GM18519 (cell line): ENCODE measurements around the gene ESYT3.
"Not testable (repeated sequence)": the region's sequence is repeated elsewhere in the genome, so short reads cannot be mapped to it uniquely, and the experiment has no call there.

Experiments used
- ATAC-seq: cut with Tn5 transposase; IDR thresholded peaks from one replicate; pipeline ENCODE4 v1.9.1; 2021; ENCODE audit warnings: mild to moderate bottlenecking, moderate library complexity; ENCODE audit not compliant: unreplicated experiment, low FRiP score

ESYT3 gene

DNA sequence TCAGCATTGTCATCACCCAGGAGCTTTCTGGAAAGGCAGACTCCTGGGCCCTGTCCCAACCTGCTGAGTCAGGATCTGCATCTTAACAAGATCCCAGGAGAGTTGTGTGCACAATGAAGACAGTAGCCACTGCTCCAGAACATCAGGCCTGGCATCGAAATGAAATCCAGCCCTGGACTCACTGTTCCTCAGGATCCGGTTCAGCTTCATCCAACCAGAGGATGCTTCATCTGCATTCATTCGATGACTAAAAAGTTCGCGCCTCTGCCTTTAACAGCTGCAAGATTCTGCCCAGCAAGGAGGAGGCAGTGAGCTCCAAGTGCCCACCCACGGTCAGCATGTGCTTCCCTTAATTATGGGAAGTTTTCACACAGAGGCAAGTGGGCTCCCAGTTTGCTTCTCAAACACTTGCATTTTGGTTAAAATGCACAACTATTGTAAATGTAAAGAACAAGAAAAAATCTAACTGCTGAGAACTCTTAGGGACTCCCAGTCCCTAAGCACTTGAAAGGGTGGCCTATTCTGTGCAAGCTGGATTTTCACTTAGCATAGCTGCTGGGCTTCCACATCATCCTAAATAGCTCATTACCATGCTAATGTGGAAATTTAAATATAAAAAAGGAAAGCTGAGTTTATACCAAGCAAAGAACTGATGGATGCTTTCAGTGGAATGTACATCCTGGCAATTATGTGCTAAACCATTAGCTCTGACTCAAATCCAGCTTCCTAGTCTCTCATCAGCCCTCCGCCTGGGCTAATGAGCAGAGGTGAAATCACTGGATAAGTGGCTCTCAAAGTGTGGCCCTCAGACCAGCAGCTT is 25.5 kb upstream of the ESYT3 start:
- ATAC-seq, result no peak

DNA sequence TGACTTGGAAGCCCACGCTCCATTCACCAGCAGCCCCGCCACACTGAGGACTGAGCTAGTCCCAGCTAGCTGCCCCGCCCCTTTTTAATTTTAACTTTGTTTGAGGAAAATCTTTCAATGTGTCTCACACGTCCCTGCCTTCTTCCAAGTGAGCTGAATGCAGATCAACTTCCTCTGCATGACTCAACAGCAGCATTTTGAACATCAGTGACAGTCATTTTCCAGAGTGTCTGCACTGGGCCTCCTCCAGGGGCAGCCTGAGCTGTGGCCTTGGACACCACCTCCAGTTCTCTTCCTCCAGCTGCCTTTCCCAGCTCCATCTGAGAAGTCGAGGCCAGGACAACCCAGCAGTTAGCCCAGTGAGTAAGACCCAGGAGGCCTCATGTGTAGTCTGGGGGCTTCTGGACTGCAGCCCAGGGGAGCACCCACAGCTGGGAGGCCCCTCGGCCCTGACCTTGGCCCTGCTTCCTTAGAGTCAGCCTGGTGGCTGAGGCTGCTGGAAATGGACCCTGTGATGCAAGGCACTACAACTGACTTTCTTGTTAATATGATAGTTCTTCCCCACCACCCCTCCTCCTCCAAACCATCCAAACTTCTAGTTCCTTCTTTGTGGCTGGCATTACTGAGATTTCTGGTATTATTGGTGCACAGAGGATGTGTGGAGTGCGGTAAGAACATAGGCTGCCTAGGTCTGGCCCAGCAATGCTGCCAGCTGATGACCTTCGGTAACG is 21.4 kb upstream of the ESYT3 start:
- no peak for ATAC-seq

DNA sequence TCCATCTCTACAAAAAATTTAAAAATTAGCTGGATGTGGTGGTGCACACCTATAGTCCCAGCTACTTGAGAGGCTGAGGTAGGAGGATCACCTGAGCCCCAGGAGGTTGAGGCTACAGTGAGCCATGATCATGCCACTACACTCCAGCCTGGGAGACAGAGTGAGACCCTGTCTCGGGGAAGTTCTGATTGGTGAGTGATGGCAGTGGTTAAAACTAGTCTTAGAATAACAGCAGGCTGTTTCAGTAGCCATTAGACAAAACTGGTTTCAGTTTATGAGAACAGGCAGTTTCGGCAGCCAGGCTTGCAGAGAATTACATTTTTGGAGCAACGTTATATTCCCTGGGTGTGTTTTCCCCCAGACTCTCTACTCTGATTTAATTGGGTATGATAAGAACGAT is 18.2 kb upstream of the ESYT3 start:
- ATAC-seq, result not testable (repeated sequence)

DNA sequence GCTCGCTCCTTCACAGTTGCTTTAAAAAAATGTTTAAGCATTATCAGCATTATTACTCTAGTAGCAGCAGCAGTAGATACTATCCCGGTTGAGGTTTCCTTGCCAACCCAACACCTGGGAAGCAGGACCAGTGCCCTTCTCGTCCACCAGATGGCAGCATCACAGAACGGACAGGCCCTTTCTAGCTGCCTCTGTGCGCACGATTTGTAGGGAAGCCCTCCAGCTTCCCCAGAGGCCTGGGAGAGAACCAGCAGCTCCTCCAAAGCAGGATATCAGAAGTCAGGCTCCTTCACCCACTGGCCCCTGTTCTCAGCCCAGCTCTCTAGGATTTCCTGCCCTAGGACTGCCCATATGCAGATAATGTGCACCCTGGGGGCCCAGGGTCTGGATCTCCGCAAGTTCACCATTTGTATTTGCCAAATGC is 16.8 kb upstream of the ESYT3 start:
- ATAC-seq, result peak; percentile 42

DNA sequence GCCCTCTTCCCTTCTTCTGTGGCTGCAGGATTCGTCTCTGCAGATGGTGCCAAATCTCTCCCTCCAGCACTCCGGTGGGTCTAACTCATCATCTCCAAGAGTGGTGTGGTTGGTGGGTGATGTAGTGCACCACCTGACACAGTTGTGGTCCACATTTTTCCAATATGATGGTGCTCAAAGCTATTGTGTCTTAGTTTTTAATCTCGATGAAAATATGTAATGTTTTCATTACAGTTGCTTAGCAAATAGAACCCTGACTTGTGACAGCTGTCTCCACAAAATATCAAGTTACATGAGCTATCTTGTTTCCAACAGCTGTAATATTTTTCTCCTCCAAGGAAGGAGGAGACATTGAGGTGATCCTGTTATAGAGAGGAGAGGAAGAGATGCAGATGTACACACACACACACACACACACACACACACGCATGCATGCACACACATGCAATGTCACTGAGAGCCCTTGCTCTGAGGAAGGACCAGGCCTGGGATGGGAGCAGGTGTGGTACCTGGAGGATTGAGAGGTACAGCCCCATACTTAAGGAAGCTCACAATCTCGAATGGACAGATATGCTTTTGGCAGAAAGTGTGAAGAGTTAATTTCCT is 15.7 kb upstream of the ESYT3 start:
- no peak for ATAC-seq

DNA sequence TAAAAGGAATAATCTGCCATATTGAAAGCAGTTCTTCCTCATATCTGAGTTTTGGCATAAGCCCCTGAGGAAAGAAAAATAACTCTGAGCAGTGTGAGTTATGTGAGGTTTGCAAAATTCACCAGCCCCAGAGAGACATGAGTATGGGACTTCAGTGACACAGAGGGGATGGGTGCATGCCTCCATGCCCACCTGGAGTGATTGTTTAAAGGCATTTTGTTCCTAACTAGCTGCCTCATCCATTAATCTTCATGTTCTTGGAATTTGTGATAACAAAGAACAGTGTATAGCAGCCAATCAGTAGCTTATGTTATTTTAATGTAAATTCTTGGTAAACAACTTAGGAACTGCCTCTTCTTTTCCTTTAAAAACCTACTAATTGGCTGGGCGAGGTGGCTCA is 11.1 kb upstream of the ESYT3 start:
- ATAC-seq, result no peak

DNA sequence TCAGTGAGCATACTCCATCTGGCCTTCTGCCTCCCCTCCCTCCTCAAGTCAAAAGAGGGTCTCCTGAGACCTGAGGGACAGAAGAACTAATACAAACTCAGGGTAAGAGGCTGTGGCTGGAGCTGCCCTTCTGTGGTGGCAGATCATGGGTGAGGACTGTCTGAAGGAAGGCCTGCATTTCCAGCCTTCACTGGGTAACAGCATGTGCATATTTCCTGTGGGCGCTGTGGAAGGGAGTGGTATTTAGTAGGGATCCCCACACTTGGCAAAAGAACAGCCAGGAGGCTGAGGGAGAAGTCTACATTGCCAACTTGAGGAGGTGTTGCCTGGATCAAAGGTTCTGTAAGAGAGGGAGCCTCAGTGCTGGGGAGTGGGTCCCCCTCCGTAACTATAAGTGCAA is 10.1 kb upstream of the ESYT3 start:
- ATAC-seq, result no peak

DNA sequence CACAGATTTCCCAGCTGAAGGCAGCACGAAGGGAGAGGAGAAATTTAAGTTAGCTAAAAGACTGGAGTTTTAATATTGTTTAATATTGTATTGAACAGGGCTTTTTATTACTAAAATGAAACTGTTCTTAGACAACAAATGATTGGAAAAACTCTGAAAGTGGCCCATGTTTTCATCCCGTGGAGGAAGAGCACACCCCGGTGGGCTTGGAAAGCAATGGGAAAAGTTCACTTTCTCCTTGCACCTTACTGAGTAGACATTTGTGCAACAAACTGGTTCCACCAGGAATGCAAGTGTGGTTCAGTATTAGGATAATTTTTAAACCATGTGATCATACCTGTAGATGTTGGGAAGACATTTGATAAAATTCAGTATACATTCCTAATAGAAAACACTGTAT is 8.2 kb upstream of the ESYT3 start:
- ATAC-seq, result no peak

DNA sequence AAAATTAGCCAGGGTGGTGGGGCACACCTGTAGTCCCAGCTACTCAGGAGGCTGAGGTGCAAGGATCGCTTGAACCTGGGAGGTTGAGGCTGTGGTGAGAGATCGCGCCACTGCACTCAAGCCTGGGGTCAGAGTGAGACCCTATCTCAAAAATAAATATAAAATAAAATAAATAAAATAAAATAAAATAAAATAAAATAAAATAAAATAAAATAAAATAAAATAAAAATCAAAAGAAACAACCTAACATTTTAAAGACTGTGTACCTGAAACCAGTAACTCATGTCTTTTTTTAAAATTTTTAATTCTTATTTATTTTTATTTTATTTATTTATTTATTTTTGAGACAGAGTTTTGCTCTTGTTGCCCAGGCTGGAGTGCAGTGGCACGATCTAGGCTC is 7.7 kb upstream of the ESYT3 start:
- not testable (repeated sequence) for ATAC-seq

DNA sequence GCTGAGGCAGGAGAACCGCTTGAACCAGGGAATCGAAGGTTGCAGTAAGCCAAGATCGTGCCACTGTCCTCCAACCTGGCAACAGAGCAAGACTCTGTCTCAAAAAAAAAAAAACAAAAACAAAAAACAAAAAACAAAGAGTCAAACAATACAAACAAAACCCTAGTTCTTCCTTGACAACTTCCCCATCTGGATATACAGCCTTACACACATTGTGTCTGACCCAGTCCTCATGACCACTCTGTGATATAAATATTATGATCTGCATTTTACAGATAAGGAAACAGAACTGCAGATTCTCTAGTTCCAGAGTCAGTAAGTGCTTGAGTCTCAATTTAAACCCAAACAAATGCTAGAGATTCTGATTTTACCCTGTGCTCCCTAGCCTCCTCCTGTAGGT is 4.8 kb upstream of the ESYT3 start:
- no peak for ATAC-seq

DNA sequence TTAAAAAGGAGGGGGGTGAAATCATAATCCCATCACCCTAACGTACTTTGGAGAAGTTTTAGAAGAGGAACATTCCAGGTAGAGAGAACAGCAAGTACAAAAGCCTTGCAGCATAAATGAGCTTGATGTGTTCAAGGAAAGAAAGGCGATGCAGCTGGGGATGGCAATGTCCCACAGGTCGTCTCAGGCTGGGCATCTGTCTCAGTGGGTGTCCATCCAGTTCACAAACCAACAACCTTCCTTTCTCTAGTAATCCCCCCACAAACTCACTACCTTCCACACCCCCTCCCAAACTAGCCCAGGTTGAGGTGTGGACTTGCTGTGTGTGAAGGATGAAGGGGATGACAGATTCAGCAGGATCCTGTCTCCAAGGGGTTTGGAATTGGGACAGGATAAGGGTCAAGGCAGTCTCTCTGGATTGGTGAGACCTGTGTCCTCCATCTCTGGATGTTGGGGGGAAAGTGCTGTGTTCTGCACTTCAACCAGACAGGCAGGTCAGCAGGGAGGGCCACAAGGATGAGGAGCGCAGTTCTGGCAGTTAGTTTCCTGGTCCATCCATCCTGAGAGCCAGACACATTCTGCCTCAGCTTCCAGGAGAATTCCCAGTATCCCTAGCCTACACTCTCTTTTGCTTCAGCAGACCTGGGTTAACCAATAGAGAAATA is 1.7 kb upstream of the ESYT3 start:
- no peak for ATAC-seq

DNA sequence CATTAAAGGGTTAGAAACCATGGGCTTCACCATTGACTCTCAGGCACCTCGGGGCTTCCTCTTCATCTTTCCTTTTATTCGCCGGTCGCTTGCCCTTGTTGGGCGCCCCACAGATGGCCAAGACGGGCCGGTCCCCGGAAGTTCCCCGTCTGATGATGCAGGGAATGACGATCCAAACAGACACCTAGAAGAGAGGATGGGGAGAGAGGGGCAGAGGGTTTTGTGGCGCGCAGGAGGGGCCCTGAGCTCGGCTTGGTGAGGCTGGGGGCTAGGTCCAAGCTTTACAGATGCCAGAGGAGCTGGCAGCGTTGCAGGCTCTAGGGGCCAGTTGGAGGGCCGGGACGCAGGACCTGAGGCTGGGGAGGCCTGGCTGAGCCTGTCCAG is 532 bp upstream of the ESYT3 start:
- no peak for ATAC-seq

DNA sequence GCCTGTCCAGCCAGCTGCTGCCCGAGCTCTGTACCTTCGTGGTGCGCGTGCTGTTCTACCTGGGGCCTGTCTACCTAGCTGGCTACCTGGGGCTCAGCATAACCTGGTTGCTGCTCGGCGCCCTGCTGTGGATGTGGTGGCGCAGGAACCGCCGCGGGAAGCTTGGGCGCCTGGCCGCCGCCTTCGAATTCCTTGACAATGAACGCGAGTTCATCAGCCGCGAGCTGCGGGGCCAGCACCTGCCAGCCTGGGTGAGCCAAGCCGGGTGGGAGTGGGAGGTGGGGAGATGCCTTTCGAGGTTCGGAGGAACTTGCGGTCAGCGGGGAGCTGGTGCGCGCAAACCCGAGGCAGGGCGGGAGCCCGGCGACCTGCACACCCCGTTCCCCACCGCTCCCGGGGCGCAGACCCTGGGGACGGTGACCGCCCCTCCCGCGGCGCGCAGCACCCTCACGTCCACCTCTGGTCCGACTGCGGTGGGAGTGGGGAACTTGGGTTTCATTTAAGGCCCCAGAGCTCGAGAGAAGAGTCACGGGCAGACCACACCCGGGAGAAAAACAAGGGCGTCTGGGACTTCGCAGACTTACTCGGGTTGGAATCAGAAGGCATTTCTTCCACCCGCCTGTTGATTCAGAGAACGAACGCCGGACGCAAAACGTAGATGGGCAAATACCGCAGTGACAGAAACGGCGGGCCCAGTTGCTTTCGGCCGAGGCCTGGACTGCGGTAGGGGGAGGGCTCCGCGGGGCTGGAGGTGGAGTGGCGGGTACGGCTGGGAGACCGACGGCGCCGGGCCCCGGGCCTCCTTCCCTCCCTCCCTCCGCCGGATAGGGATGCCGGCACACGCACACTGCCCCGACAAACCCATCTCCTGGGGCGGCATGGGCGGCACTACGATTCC is 708 bp downstream of the ESYT3 start:
- ATAC-seq, result no peak

DNA sequence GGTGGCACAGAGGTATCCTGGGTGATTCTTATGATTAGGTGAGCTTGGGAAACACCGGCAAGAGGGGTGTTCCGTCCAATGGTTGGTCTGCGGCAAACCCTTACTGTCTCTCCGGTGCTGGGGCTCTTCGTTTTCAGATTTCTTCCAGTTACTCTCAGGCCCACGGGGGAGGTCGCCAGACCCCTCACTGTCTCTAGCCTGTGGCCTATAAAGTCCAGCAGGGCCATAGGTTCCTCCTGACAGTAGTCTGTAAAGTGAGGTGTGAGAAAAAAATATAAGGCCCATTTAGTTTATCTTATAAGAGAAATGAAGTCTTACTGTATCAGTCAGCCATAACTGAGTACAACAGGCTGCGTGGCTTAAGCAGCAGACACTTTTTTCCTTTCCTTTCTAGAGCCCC is 1.4 kb downstream of the ESYT3 start:
- ATAC-seq, result no peak

DNA sequence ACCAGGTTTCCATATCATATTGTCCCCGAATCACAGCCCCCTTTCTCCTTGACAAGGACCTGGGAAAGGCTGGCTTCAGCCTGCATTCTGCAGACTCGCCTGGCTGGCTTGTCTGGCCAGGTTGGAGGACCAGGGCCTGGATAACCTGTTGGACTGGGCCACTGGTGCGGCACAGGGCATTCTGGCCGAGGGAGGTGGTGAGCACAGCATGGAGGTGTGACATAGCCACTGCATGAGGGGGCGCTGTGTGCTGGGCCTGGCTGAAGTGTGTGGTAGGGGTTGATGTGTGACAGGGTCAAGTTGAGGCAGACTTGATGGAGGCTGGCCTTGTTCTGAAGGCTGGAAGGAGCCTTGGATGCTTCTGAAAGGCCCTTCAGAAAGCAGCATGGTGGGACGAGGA is 2.9 kb downstream of the ESYT3 start:
- no peak for ATAC-seq

DNA sequence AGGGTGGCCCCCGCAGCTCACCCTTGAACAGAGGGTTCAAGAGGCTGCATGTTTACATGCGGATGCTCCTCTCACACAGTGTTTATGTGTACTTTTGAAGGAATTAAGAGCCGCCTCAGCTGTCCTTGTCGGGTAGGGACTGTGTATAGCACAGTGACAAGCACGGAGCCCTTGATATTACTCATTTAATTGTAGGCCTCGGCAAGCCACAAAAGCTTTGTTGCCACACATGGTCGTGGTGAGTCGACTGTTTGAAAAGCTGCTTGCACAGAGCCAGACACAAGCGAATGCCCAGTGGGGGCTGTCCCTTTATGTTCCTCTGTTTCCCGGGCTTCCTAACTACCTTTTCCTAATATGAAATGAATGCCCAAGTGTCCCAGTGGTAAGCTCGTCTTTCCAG is 4.5 kb downstream of the ESYT3 start:
- ATAC-seq, result no peak

DNA sequence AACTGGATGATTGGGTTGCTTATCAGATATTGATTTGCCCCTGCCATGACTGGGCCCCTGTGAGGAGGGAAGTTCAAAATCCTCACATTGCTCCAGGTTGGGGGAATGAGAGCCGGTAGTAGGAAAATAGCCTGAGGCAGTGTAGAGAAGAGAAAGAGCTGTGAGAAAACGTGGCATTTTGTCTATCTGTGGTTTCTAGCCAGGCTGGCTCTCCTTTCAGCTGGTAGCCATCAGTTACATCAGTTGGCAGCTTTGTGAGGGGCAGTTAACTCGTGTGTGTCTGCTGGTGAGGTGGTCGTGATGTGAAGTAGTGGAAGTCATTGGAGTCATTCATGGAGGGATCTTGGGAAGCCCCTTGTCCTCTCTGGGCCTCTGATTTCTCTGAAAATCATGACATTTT is 5.2 kb downstream of the ESYT3 start:
- ATAC-seq, result no peak

DNA sequence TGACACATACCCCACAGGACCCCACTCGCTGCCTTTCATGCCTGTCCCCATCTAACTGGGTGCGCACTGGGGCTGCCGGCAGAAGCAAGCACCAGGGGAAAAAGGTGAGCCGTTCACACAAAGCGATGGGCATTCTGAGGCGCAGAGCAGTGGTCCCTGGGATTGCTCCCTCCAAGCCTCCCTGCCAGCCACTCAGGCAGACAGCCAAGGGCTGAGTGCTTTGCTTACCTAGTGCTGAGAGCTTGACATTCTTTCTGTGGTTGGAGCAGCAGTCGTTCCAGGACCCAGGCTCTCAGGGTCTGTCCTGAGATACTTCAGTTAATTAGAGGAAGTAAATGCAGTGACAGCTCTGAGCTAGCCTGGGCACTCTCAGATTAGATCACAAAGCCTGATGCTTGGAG is 5.7 kb downstream of the ESYT3 start:
- ATAC-seq, result no peak

DNA sequence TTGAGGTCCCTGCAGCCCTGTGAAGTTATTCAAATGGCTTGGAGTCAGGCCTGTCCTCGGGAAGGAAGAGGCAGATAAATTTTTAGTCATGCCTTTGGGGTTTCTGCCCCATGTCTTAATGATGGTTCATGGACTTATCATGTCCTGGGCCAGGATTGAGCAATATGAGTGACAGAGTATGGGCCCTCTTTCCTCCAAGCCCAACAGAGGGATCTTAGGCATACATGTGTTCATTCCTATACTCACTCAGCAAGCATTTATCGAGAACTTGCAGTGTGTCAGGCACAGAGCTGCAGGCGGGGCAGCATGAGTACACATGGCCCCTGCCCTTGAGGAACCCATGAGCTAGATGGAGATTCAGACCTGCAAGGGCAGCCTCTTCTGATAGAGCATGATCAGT is 6.2 kb downstream of the ESYT3 start:
- no peak for ATAC-seq

DNA sequence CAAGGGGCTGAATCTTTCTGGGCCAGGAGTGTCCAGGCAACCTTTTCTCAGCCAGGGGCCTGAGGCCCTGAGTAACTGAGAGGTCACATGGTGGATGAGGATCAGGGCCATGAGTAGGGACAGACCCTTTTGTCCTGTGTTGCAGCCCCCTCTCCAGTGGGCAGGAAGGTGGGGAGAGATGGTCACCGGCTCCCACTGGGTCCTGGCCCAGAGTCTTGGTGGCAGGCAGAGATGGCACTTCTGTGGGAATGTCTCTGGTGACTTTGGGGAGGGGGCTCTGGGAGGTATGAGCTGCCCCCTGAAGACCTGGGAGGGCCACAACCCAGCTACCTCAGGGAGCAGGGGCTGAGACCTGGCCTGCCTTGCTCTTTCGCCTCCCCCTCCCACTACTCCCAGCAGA is 6.8 kb downstream of the ESYT3 start:
- ATAC-seq, result no peak
